Measurements from ENCODE around the gene AFM. TPM values are rescaled to one million over a fixed set of nuclear protein-coding genes. Genes with fewer than 3 reads are reported as not detected.
A peak's percentile ranks its signal among the peaks of the same experiment; 100 is the strongest.

Gene AFM, protein sequence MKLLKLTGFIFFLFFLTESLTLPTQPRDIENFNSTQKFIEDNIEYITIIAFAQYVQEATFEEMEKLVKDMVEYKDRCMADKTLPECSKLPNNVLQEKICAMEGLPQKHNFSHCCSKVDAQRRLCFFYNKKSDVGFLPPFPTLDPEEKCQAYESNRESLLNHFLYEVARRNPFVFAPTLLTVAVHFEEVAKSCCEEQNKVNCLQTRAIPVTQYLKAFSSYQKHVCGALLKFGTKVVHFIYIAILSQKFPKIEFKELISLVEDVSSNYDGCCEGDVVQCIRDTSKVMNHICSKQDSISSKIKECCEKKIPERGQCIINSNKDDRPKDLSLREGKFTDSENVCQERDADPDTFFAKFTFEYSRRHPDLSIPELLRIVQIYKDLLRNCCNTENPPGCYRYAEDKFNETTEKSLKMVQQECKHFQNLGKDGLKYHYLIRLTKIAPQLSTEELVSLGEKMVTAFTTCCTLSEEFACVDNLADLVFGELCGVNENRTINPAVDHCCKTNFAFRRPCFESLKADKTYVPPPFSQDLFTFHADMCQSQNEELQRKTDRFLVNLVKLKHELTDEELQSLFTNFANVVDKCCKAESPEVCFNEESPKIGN
- total RNA-seq (not detected), polyA plus RNA-seq (ENCODE audit: insufficient read depth, low read depth, low replicate concordance) (30.8 TPM)
- long read RNA-seq, donor 1 = 0 reads
- long read RNA-seq, donor 2, partial matches to known transcripts = 0 of 2 reads
- long read RNA-seq, donor 2, other reads (novel, unspliced or antisense) = 0 of 2 reads
- long read RNA-seq, donor 3, partial matches to known transcripts = 0 of 3 reads
- long read RNA-seq, donor 3, other reads (novel, unspliced or antisense) = 0 of 3 reads
- long read RNA-seq, donor 4, partial matches to known transcripts = 0 of 1 reads
- long read RNA-seq, donor 4, other reads (novel, unspliced or antisense) = 0 of 1 reads
- long read RNA-seq, donor 5 = 0 reads
- long read RNA-seq, donor 6, transcript AFM-201 (15 exons, 2,059 nt) = major isoform, 8 of 8 reads
- long read RNA-seq, donor 6, partial matches to known transcripts = 0 of 8 reads
- long read RNA-seq, donor 6, other reads (novel, unspliced or antisense) = 0 of 8 reads
- long read RNA-seq, donor 7 = 0 reads
- long read RNA-seq, donor 8 = 0 reads
- long read RNA-seq, donor 9, partial matches to known transcripts = 0 of 1 reads
- long read RNA-seq, donor 9, other reads (novel, unspliced or antisense) = 0 of 1 reads
- long read RNA-seq, donor 10, partial matches to known transcripts = 0 of 2 reads
- long read RNA-seq, donor 10, other reads (novel, unspliced or antisense) = 0 of 2 reads

DNA sequence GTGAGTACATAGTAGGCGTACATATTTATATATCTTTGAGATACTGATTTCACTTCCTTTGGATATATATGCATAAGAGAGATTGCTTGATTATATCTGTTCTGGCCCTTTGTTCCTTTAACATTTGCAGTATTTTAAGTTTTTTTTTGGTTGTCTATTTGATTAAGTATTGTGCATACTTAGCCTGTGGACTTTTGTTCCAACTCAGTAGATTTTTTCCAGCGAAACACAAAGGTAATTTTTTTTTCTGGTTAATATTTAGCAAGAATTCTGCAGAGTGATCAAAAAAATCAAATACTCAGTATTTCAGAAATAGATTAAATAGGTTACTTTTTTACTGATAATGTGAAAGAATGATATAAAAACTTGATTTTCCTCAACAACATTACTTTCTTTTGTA is at the start of gene AFM:
TSS of gene AFM (plus strand) at position 388 of the 400 bp plus-strand sequence. CDS start 31 bp downstream, outside the sequence.
- DNase-seq = peak in 1 of 5 donors; percentile 14
- H3K36me3 ChIP-seq (ENCODE audit: control insufficient read depth in 2 of 3, insufficient read depth in 3 of 3, low read length in 3 of 3) = no peaks in the 10 kb centered on the region
- H3K4me1 ChIP-seq (ENCODE audit: control insufficient read depth in 2 of 3, insufficient read depth in 2 of 3, low read depth in 1 of 3, low read length in 3 of 3) = peaks cover 0 to 4% (median 0%) of the 10 kb centered on the region in 3 donors
- no peaks in the 10 kb centered on the region for H3K27me3 ChIP-seq (ENCODE audit: control insufficient read depth, insufficient read depth, low read length)
- TF ChIP-seq, protein P1, sequence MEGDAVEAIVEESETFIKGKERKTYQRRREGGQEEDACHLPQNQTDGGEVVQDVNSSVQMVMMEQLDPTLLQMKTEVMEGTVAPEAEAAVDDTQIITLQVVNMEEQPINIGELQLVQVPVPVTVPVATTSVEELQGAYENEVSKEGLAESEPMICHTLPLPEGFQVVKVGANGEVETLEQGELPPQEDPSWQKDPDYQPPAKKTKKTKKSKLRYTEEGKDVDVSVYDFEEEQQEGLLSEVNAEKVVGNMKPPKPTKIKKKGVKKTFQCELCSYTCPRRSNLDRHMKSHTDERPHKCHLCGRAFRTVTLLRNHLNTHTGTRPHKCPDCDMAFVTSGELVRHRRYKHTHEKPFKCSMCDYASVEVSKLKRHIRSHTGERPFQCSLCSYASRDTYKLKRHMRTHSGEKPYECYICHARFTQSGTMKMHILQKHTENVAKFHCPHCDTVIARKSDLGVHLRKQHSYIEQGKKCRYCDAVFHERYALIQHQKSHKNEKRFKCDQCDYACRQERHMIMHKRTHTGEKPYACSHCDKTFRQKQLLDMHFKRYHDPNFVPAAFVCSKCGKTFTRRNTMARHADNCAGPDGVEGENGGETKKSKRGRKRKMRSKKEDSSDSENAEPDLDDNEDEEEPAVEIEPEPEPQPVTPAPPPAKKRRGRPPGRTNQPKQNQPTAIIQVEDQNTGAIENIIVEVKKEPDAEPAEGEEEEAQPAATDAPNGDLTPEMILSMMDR (IDR thresholded peaks at IDR 0.05; ENCODE audit: borderline replicate concordance, extremely low read depth, insufficient read depth) = no peak
- no peak within 1 kb of the TSS for H3K27ac ChIP-seq (ENCODE audit: low read depth in 2 of 2, low read length in 2 of 2)
- peak; percentile 50 for FAIRE-seq
- H3K9me3 ChIP-seq (ENCODE audit: control insufficient read depth in 2 of 3, insufficient read depth in 1 of 3, low read length in 3 of 3) = no peaks in the 10 kb centered on the region
- no peak within 1 kb of the TSS for H3K9ac ChIP-seq (ENCODE audit: low read length in 3 of 3)
- peak within 1 kb of the TSS in 2 of 3 donors; percentile 41 to 60 for H3K4me3 ChIP-seq (ENCODE audit: low read length in 3 of 3)
- intact Hi-C loops (cut with DNase I) = no loop called here

DNA sequence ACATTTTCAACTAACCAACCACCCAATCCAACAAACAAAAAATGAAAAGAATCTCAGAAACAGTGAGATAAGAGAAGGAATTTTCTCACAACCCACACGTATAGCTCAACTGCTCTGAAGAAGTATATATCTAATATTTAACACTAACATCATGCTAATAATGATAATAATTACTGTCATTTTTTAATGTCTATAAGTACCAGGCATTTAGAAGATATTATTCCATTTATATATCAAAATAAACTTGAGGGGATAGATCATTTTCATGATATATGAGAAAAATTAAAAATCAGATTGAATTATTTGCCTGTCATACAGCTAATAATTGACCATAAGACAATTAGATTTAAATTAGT is 49.8 kb upstream of the AFM start:
- DNase-seq (no peak), FAIRE-seq (no peak)
- Histone ChIP-seq H3K36me3 (ENCODE audit: control insufficient read depth in 2 of 3, insufficient read depth in 3 of 3, low read length in 3 of 3) (no peaks in the 10 kb centered on the region), H3K4me1 (ENCODE audit: control insufficient read depth in 2 of 3, insufficient read depth in 2 of 3, low read depth in 1 of 3, low read length in 3 of 3) (no peaks in the 10 kb centered on the region), H3K27ac (ENCODE audit: low read depth in 2 of 2, low read length in 2 of 2) (no peak overlapping the region), H3K27me3 (ENCODE audit: control insufficient read depth, insufficient read depth, low read length) (no peaks in the 10 kb centered on the region), H3K4me3 (ENCODE audit: low read length in 3 of 3) (no peak overlapping the region), H3K9me3 (ENCODE audit: control insufficient read depth in 2 of 3, insufficient read depth in 1 of 3, low read length in 3 of 3) (no peaks in the 10 kb centered on the region), H3K9ac (ENCODE audit: low read length in 3 of 3) (no peak overlapping the region)
- TF ChIP-seq, protein P1 (IDR thresholded peaks at IDR 0.05; ENCODE audit: borderline replicate concordance, extremely low read depth, insufficient read depth) = no peak
- intact Hi-C loops (cut with DNase I) = no loop called here

DNA sequence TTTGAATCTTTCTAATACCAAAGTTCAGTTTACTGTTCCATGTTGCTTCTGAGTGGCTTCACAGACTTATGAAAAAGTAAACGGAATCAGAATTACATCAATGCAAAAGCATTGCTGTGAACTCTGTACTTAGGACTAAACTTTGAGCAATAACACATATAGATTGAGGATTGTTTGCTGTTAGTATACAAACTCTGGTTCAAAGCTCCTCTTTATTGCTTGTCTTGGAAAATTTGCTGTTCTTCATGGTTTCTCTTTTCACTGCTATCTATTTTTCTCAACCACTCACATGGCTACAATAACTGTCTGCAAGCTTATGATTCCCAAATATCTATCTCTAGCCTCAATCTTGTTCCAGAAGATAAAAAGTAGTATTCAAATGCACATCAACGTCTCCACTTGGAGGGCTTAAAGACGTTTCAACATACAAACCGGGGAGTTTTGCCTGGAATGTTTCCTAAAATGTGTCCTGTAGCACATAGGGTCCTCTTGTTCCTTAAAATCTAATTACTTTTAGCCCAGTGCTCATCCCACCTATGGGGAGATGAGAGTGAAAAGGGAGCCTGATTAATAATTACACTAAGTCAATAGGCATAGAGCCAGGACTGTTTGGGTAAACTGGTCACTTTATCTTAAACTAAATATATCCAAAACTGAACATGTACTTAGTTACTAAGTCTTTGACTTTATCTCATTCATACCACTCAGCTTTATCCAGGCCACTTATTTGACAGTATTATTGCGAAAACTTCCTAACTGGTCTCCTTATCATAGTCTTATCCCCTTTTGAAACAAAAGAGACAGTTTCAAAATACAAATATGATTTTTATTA is 49.2 kb upstream of the AFM start:
- H3K27ac ChIP-seq (ENCODE audit: low read depth in 2 of 2, low read length in 2 of 2) = no peak overlapping the region
- intact Hi-C loops (cut with DNase I) = no loop called here
- DNase-seq (no peak), FAIRE-seq (no peak)
- no peak overlapping the region for H3K4me3 ChIP-seq (ENCODE audit: low read length in 3 of 3)
- no peaks in the 10 kb centered on the region for H3K27me3 ChIP-seq (ENCODE audit: control insufficient read depth, insufficient read depth, low read length)
- TF ChIP-seq, protein P1 (IDR thresholded peaks at IDR 0.05; ENCODE audit: borderline replicate concordance, extremely low read depth, insufficient read depth) = no peak
- no peaks in the 10 kb centered on the region for H3K4me1 ChIP-seq (ENCODE audit: control insufficient read depth in 2 of 3, insufficient read depth in 2 of 3, low read depth in 1 of 3, low read length in 3 of 3)
- no peaks in the 10 kb centered on the region for H3K36me3 ChIP-seq (ENCODE audit: control insufficient read depth in 2 of 3, insufficient read depth in 3 of 3, low read length in 3 of 3)
- no peak overlapping the region for H3K9ac ChIP-seq (ENCODE audit: low read length in 3 of 3)
- no peaks in the 10 kb centered on the region for H3K9me3 ChIP-seq (ENCODE audit: control insufficient read depth in 2 of 3, insufficient read depth in 1 of 3, low read length in 3 of 3)
